ENCODE results near the gene PRKAG2. TPM values are rescaled to one million over a fixed set of nuclear protein-coding genes. Genes with fewer than 3 reads are reported as not detected.

Gene PRKAG2
- total and polyA plus RNA-seq, 2 of the 8 experiments (the other 6 are each of a cell fraction or from before 2014, with no cell fraction given), result 7.5 to 18.1 TPM

- H2BK15ac ChIP-seq (ENCODE audit: low read length), result no peak overlapping the region
- H3K4ac ChIP-seq (replicated peaks; ENCODE audit: insufficient read length, low read depth, low read length), result no peak overlapping the region
- no peak overlapping the region for H4K91ac ChIP-seq (replicated peaks; ENCODE audit: insufficient read length, low read length)
- no peak for TF ChIP-seq JUN (IDR thresholded peaks at IDR 0.05; ENCODE audit: low read depth, low read length)
- no peak for TF ChIP-seq SIN3A (conservative IDR thresholded peaks at IDR 0.05 in 1 of 2, IDR thresholded peaks at IDR 0.05 in 1 of 2; ENCODE audit: low read depth in 1 of 2, low read length in 2 of 2)
- no peak for TF ChIP-seq CHD1 (IDR thresholded peaks at IDR 0.05; ENCODE audit: low read depth, low read length)
- no peak for TF ChIP-seq RFX5 (IDR thresholded peaks at IDR 0.05; ENCODE audit: borderline replicate concordance, low read depth, low read length)
- TF ChIP-seq SP4 (IDR thresholded peaks at IDR 0.05; ENCODE audit: low read length), result no peak
- TF ChIP-seq CREB1 (IDR thresholded peaks at IDR 0.05), result no peak
- no peak for TF ChIP-seq NRF1 (IDR thresholded peaks at IDR 0.05; ENCODE audit: low read depth, low read length)
- H3K14ac ChIP-seq (ENCODE audit: insufficient read length), result no peak overlapping the region
- ChIA-PET POLR2A (ENCODE audit: partially characterized antibody) (no interaction called here), CTCF (ENCODE audit: partially characterized antibody) (interaction anchor here (0.9 to 4.4 kb wide), 9 partner anchors 11 to 75 kb away, joined by 3 to 29 read pairs (median 5); no protein-coding TSS in a partner anchor)
- no peak overlapping the region for H2BK20ac ChIP-seq (ENCODE audit: low read length)
- no peaks in the 10 kb centered on the region for H3K23me2 ChIP-seq (ENCODE audit: low read depth, low read length)
- H3K79me1 ChIP-seq (ENCODE audit: low read depth, low read length), result no peaks in the 10 kb centered on the region
- no peak overlapping the region for H4K5ac ChIP-seq (ENCODE audit: insufficient read length, low read depth, low read length)
- H4K8ac ChIP-seq (ENCODE audit: extremely low read depth, insufficient read depth, low read length), result no peak overlapping the region
- DNase-seq (ENCODE audit: low read depth in 1 of 2, low spot score in 2 of 2), result no peak
- H2AFZ ChIP-seq (ENCODE audit: low read length), result no peak overlapping the region
- H3K4me3 ChIP-seq (ENCODE audit: extremely low read depth in 1 of 4, insufficient read depth in 2 of 4, low read depth in 3 of 4, low read length in 4 of 4), result no peak overlapping the region
- peak overlapping the region; percentile 68; the same call in 1 of the 2 replicates for H2BK12ac ChIP-seq (ENCODE audit: low read depth, low read length)
- no peaks in the 10 kb centered on the region for H3K9me3 ChIP-seq (ENCODE audit: insufficient read depth in 2 of 2, low read depth in 1 of 2, low read length in 1 of 2)
- no peaks in the 10 kb centered on the region for H3K36me3 ChIP-seq (ENCODE audit: control insufficient read depth in 2 of 4, insufficient read depth in 4 of 4, low read length in 3 of 4)
- H3K79me2 ChIP-seq (ENCODE audit: control insufficient read depth in 1 of 2, insufficient read depth in 2 of 2, low read length in 2 of 2), result no peaks in the 10 kb centered on the region
- H2BK5ac ChIP-seq (ENCODE audit: low read depth, low read length), result no peak overlapping the region
- H3K23ac ChIP-seq (ENCODE audit: insufficient read length), result no peak overlapping the region
- H4K20me1 ChIP-seq (replicated peaks in 1 of 2; ENCODE audit: control insufficient read depth in 1 of 2, insufficient read depth in 2 of 2, low read length in 2 of 2), result no peaks in the 10 kb centered on the region
- H2BK120ac ChIP-seq (replicated peaks; ENCODE audit: low read depth, low read length), result no peak overlapping the region
- H3K4me2 ChIP-seq (ENCODE audit: insufficient read depth in 1 of 2, low read depth in 2 of 2, low read length in 2 of 2), result no peak overlapping the region
- no peak overlapping the region; the same call in 1 of the 2 replicates for H3K18ac ChIP-seq (ENCODE audit: extremely low read depth, low read length)
- no peak overlapping the region for H3K56ac ChIP-seq (replicated peaks; ENCODE audit: insufficient read length, low read depth, low read length)
- 95% methylated on average over 13 of the region's 13 CpGs; no CpG with 5 or more reads in 1 of the 2 experiments for WGBS, 2 experiments (ENCODE audit: extremely low coverage in 1 of 2, insufficient coverage in 1 of 2, insufficient read length in 1 of 2, insufficient replicate concordance in 2 of 2, low coverage in 1 of 2, low lambda C conversion rate in 2 of 2, missing lambda C conversion rate in 1 of 2)
- 0 out of 2 replicates have a peak overlapping the region, but pooled peaks have one; percentile 24 for H2AK5ac ChIP-seq (ENCODE audit: low read depth, low read length)
- H3K27me3 ChIP-seq (replicated peaks in 1 of 4; ENCODE audit: control insufficient read depth in 3 of 4, extremely low read depth in 1 of 4, insufficient read depth in 3 of 4, low read length in 3 of 4), result peaks cover 0 to 3% (median 0%) of the 10 kb centered on the region in 4 experiments; a peak in 1 of 7 replicates
- FAIRE-seq, result no peak
- H3K27ac ChIP-seq (ENCODE audit: low read depth, low read length), result no peak overlapping the region
- H3K9ac ChIP-seq (replicated peaks in 1 of 4; ENCODE audit: extremely low read depth in 1 of 4, low read depth in 3 of 4, low read length in 3 of 4), result no peak overlapping the region
- H3K4me1 ChIP-seq (replicated peaks in 1 of 4; ENCODE audit: control insufficient read depth in 3 of 4, insufficient read depth in 4 of 4, low read length in 3 of 4), result peaks cover 0 to 14% (median 4%) of the 10 kb centered on the region in 4 experiments; a peak in 2 of 7 replicates
Observed at GRCh38 chr7:151684408-151685175, 192.3 kb downstream of the PRKAG2 start.

Measured in H1 (cell line).